Smooth muscle cell (in vitro differentiated cells): ENCODE measurements around the gene LGALS9. TPM values are rescaled to one million over a fixed set of nuclear protein-coding genes. Genes with fewer than 3 reads are reported as not detected.
"Not testable (repeated sequence)": the region's sequence is repeated elsewhere in the genome, so short reads cannot be mapped to it uniquely, and the experiment has no call there.

Experiments used
- DNase-seq: peaks from one replicate; lab custom pipeline; 2025; ENCODE audit not compliant: unreplicated experiment; lab: John Stamatoyannopoulos, UW
- H2AFZ ChIP-seq: fragments of 200-600 bp; sonication (generic); 2 replicates; pipeline ENCODE4 v1.6.0; 2016; ENCODE audit warnings: antibody characterized with exemption, low read depth, mild to moderate bottlenecking
- H3F3A ChIP-seq: fragments of 200-600 bp; sonication (generic); 2 replicates; pipeline ENCODE4 v1.6.0; 2017; ENCODE audit warnings: antibody characterized with exemption, low read depth
- H3K27ac ChIP-seq: fragments of 200-600 bp; sonication (generic); 2 replicates; pipeline ENCODE4 v1.5.1; 2016; ENCODE audit warnings: low read depth, mild to moderate bottlenecking
- H3K27me3 ChIP-seq: fragments of 200-600 bp; sonication (generic); 2 replicates; pipeline ENCODE4 v1.6.1; 2016; ENCODE audit warnings: low read depth, mild to moderate bottlenecking
- H3K36me3 ChIP-seq: fragments of 200-600 bp; sonication (generic); 2 replicates; pipeline ENCODE4 v1.5.1; 2016; ENCODE audit warnings: low read depth
- H3K4me1 ChIP-seq: fragments of 200-600 bp; sonication (generic); 2 replicates; pipeline ENCODE4 v1.5.1; 2016; ENCODE audit warnings: low read depth
- H3K4me2 ChIP-seq: fragments of 200-600 bp; sonication (generic); 2 replicates; pipeline ENCODE4 v1.6.0; 2016; ENCODE audit warnings: mild to moderate bottlenecking
- H3K4me3 ChIP-seq: fragments of 200-600 bp; sonication (generic); 2 replicates; pipeline ENCODE4 v1.5.1; 2016; ENCODE audit warnings: mild to moderate bottlenecking
- H3K79me2 ChIP-seq: fragments of 200-600 bp; sonication (generic); 2 replicates; pipeline ENCODE4 v1.6.0; 2016; ENCODE audit warnings: low read depth, mild to moderate bottlenecking
- H3K9ac ChIP-seq: fragments of 200-600 bp; sonication (generic); 2 replicates; pipeline ENCODE4 v1.6.0; 2016; ENCODE audit warnings: low read depth
- H3K9me3 ChIP-seq: fragments of 200-600 bp; sonication (generic); replicated peaks from 2 replicates; pipeline ENCODE4 v1.5.1; 2016; ENCODE audit warnings: low read depth
- H4K20me1 ChIP-seq: fragments of 200-600 bp; sonication (generic); 2 replicates; pipeline ENCODE4 v1.6.0; 2016; ENCODE audit warnings: low read depth
- WGBS: methylation state at CpG from one replicate; pipeline ENCODE4 v1.1.7; 2016; ENCODE audit warnings: low lambda C conversion rate; 5-methylcytosine and 5-hydroxymethylcytosine counted together
- polyA plus RNA-seq: library from polyadenylated mRNA; unstranded; fragments of >200 nt; fragmentation: Nextera tagmentation; extraction: Ambion mirVana; gene quantifications from 2 replicates; pipeline ENCODE4 v1.2.1, GENCODE V29; 2016
- total RNA-seq: library from RNA; depleted of rRNA; stranded (reverse); fragments of >200 nt; gene quantifications from 2 replicates; pipeline ENCODE4 v1.2.3, GENCODE V29; 2014
- TF ChIP-seq, protein P1 (sequence below): fragments of 200-600 bp; sonication (generic); IDR thresholded peaks from 2 replicates; pipeline ENCODE4 v1.5.1; 2017; ENCODE audit warnings: borderline replicate concordance, mild to moderate bottlenecking, antibody characterized with exemption; ENCODE audit not compliant: insufficient read depth, poor library complexity, severe bottlenecking

The LGALS9 gene
- total and polyA plus RNA-seq, 2 experiments from 2014 or later: 5.8 to 9.7 TPM

DNA sequence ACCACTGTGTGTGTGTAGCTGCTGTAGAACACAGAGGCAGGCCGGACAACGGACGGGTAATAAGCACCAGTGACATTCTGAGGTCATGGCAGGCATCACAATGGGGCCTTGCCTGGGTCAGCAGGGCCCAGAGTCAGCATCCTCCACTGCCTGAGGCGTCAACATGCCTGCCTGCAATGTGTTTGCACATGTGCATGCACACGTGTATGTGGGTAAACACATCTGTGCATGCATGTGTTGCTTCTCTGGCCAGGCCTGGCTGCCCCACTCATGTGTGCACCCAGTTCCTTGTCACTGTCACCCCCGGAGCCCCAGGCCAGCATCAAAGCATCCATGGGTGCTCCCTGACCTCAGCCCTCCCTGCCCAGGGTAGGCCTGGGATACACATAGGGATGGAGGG, 43.3 kb downstream of the LGALS9 start:
- DNase-seq: no peak
- no peak overlapping the region for H3K9ac ChIP-seq
- H3K27ac ChIP-seq: no peak overlapping the region
- H3K4me2 ChIP-seq: no peak overlapping the region
- TF ChIP-seq, protein P1, sequence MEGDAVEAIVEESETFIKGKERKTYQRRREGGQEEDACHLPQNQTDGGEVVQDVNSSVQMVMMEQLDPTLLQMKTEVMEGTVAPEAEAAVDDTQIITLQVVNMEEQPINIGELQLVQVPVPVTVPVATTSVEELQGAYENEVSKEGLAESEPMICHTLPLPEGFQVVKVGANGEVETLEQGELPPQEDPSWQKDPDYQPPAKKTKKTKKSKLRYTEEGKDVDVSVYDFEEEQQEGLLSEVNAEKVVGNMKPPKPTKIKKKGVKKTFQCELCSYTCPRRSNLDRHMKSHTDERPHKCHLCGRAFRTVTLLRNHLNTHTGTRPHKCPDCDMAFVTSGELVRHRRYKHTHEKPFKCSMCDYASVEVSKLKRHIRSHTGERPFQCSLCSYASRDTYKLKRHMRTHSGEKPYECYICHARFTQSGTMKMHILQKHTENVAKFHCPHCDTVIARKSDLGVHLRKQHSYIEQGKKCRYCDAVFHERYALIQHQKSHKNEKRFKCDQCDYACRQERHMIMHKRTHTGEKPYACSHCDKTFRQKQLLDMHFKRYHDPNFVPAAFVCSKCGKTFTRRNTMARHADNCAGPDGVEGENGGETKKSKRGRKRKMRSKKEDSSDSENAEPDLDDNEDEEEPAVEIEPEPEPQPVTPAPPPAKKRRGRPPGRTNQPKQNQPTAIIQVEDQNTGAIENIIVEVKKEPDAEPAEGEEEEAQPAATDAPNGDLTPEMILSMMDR: no peak
- no peaks in the 10 kb centered on the region for H3K36me3 ChIP-seq
- 86% methylated on average over 6 of the region's 6 CpGs for WGBS
- H3F3A ChIP-seq: no peaks in the 10 kb centered on the region
- no peak overlapping the region for H3K4me3 ChIP-seq
- H4K20me1 ChIP-seq: no peaks in the 10 kb centered on the region
- H3K79me2 ChIP-seq: no peaks in the 10 kb centered on the region
- H2AFZ ChIP-seq: no peak overlapping the region
- no peaks in the 10 kb centered on the region for H3K9me3 ChIP-seq
- H3K4me1 ChIP-seq: no peaks in the 10 kb centered on the region
- H3K27me3 ChIP-seq: peaks cover 4% of the 10 kb centered on the region

DNA sequence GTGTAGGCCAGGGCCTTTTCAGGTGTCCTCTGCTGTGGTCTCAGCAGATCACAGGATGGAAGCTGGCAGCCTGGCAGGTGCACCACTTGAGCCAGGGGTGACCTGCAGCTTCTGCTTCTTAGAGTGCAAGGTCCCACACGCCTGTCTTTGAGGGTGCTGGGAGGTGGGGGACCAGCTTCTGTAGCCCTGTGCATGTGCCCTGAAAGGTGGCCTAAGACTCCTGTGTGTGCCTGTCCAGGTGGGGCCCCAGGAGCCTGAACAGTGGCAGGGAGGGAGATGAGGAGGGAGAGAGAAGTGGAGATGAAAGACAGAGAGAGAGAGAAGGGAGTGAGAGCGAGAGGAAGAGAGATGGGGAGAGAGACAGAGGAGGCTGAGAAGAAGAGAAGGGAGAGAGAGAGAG, 46.2 kb downstream of the LGALS9 start:
- no peak overlapping the region for H3K27ac ChIP-seq
- H3K4me1 ChIP-seq: no peaks in the 10 kb centered on the region
- no peak overlapping the region for H3K4me2 ChIP-seq
- no peak overlapping the region for H2AFZ ChIP-seq
- H3F3A ChIP-seq: no peaks in the 10 kb centered on the region
- WGBS: 64% methylated on average over 2 of the region's 2 CpGs
- no peaks in the 10 kb centered on the region for H3K36me3 ChIP-seq
- TF ChIP-seq, protein P1: no peak
- H3K4me3 ChIP-seq: no peak overlapping the region
- H4K20me1 ChIP-seq: no peaks in the 10 kb centered on the region
- peaks cover 4% of the 10 kb centered on the region for H3K27me3 ChIP-seq
- H3K9me3 ChIP-seq: no peaks in the 10 kb centered on the region
- no peak overlapping the region for H3K9ac ChIP-seq
- DNase-seq: no peak
- H3K79me2 ChIP-seq: no peaks in the 10 kb centered on the region

DNA sequence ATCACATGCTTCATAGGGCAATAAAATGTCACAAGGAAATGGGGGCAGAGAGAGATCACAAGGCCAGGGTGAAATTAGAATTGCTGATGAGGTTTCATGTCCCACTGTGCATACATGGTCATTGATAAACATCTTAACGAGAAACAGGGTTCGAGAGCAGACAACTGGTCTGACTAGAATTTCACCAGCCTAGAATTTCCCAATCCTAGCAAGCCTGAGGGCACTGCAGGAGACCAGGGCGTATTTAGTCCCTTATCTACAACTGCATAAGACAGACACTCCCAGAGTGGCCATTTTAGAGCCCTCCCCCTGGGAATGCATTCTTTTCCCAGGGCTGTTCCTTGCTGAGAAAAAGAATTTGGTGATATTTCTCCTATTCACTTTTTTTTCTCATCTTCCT, 55.3 kb downstream of the LGALS9 start:
- H3K4me3 ChIP-seq, H3K4me1 ChIP-seq, H3K27ac ChIP-seq, H3K27me3 ChIP-seq, H3K9me3 ChIP-seq, H2AFZ ChIP-seq, H3F3A ChIP-seq, H3K9ac ChIP-seq, H3K4me2 ChIP-seq, H3K36me3 ChIP-seq, H3K79me2 ChIP-seq, DNase-seq, H4K20me1 ChIP-seq: not testable (repeated sequence)
- 68% methylated on average over 3 of the region's 3 CpGs for WGBS

DNA sequence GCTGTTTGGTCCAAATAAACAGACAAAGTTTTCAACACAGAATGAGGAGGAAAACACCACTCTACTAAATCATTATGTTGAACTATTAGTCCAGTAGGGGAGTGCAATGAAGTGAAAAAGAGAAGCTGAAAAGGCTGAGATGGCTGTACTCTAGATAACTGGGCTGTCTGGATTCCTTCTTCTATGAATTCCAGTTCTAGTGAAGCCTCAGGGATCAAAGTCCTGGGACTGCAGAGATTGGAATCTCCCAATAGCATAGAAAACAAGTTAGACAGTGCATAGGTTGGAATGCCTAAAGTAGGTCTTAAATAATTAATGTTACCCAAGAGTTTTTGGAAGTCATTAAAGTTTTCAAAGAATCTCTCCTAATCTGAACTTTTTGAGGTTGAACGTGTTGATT, 59.9 kb downstream of the LGALS9 start:
- Histone ChIP-seq H3K27ac (no peak overlapping the region), H4K20me1 (no peaks in the 10 kb centered on the region), H3K27me3 (no peaks in the 10 kb centered on the region), H2AFZ (no peak overlapping the region), H3K4me2 (no peak overlapping the region), H3K79me2 (no peaks in the 10 kb centered on the region), H3K36me3 (no peaks in the 10 kb centered on the region), H3K9ac (no peak overlapping the region), H3K9me3 (peaks cover 5% of the 10 kb centered on the region), H3K4me1 (no peaks in the 10 kb centered on the region), H3K4me3 (no peak overlapping the region), H3F3A (no peaks in the 10 kb centered on the region)
- 78% methylated on average over 1 of the region's 1 CpG for WGBS
- no peak for DNase-seq
- TF ChIP-seq, protein P1: no peak

DNA sequence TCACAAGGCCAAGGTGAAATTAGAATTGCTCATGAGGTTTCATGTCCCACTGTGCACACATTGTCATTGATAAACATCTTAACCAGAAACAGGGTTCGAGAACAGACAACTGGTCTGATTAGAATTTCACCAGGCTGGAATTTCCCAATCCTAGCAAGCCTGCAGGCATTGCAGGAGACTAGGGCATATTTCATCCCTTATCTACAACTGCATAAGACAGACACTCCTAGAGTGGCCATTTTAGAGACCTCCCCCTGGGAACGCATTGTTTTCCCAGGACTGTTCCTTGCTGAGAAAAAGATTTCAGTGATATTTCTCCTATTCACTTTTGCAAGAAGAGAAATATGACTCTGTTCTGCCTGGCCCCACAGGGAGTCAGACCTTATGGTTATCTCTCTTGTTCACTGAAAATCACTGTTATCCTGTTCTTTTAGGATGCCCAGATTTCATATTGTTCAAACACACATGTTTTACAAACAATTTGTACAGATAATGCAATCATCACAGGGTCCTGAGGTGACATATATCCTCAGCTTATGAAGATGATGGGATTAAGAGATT, 64.3 kb downstream of the LGALS9 start:
- not testable (repeated sequence) for H3K36me3 ChIP-seq, H3F3A ChIP-seq, DNase-seq, H3K79me2 ChIP-seq, H3K4me3 ChIP-seq, H3K4me2 ChIP-seq, H3K9ac ChIP-seq, H2AFZ ChIP-seq, H3K27ac ChIP-seq, H3K4me1 ChIP-seq, H3K27me3 ChIP-seq, H4K20me1 ChIP-seq, H3K9me3 ChIP-seq
- 79% methylated on average over 2 of the region's 2 CpGs for WGBS
